CD1c-positive myeloid dendritic cell (primary cell): ENCODE measurements around the gene SLC9A3.
"Not testable (repeated sequence)": the region's sequence is repeated elsewhere in the genome, so short reads cannot be mapped to it uniquely, and the experiment has no call there.

Source experiments
- DNase-seq: peaks from one replicate; pipeline ENCODE4 v3.0.0-alpha.2; 2016; ENCODE audit errors: extremely low spot score

Gene SLC9A3

GRCh38 chr5:524234-524972 lies at the start of gene SLC9A3:
SLC9A3 (minus strand) TSS chr5:524449.
- no peak for DNase-seq

- DNase-seq: no peak
These were observed 49.7 kb upstream of the SLC9A3 start for GRCh38 chr5:573976-574375.

- no peak for DNase-seq
These were observed 49.0 kb upstream of the SLC9A3 start for GRCh38 chr5:573206-573605.

- no peak for DNase-seq
These were observed 48.3 kb upstream of the SLC9A3 start for GRCh38 chr5:572398-573019.

GRCh38 chr5:571791-572190 lies 47.5 kb upstream of the SLC9A3 start:
- DNase-seq: no peak

GRCh38 chr5:570886-571285 lies 46.6 kb upstream of the SLC9A3 start:
- no peak for DNase-seq

- no peak for DNase-seq
These were observed 46.2 kb upstream of the SLC9A3 start for GRCh38 chr5:570446-570845.

GRCh38 chr5:569868-570361 lies 45.7 kb upstream of the SLC9A3 start:
- DNase-seq: no peak

GRCh38 chr5:569358-569867 lies 45.2 kb upstream of the SLC9A3 start:
- DNase-seq: no peak

GRCh38 chr5:568809-569208 lies 44.6 kb upstream of the SLC9A3 start:
- DNase-seq: no peak

- DNase-seq: peak; percentile 62
These were observed 44.0 kb upstream of the SLC9A3 start for GRCh38 chr5:568061-568781.

GRCh38 chr5:567664-568060 lies 43.4 kb upstream of the SLC9A3 start:
- DNase-seq: no peak

GRCh38 chr5:566636-567309 lies 42.5 kb upstream of the SLC9A3 start:
- DNase-seq: no peak

- DNase-seq: no peak
These were observed 41.7 kb upstream of the SLC9A3 start for GRCh38 chr5:565782-566440.

- DNase-seq: no peak
These were observed 37.2 kb upstream of the SLC9A3 start for GRCh38 chr5:561408-561807.

GRCh38 chr5:560792-561166 lies 36.5 kb upstream of the SLC9A3 start:
- no peak for DNase-seq

- no peak for DNase-seq
These were observed 34.7 kb upstream of the SLC9A3 start for GRCh38 chr5:558871-559503.

GRCh38 chr5:558326-558725 lies 34.1 kb upstream of the SLC9A3 start:
- no peak for DNase-seq

- DNase-seq: not testable (repeated sequence)
These were observed 33.7 kb upstream of the SLC9A3 start for GRCh38 chr5:557917-558316.

GRCh38 chr5:556909-557441 lies 32.7 kb upstream of the SLC9A3 start:
- peak; percentile 57 for DNase-seq
